MM.1S (cell line): ENCODE measurements around the gene SLC4A4.

Experiments
- CTCF ChIP-seq: fragments of 300-600 bp; sonication (generic); IDR thresholded peaks from 2 replicates; pipeline ENCODE4 v1.5.1; 2016; ENCODE audit warnings: antibody characterized with exemption, low read length, mixed read lengths
- EZH2 ChIP-seq: fragments of 300-600 bp; sonication (generic); optimal IDR thresholded peaks from 2 replicates; pipeline ENCODE3; 2017; ENCODE audit warnings: low read depth, mild to moderate bottlenecking, antibody characterized with exemption, low read length, mixed read lengths
- EZH2phosphoT487 ChIP-seq: fragments of 300-600 bp; sonication (generic); IDR thresholded peaks from 2 replicates; pipeline ENCODE4 v1.6.1; 2018; ENCODE audit warnings: antibody characterized with exemption, low read length

- no peak for TF ChIP-seq CTCF
- no peak for TF ChIP-seq EZH2
- TF ChIP-seq EZH2phosphoT487, result no peak
These were observed at the start of gene SLC4A4 for GRCh38 chr4:71338846-71339593.
